Tibial artery (tissue), 4 donors: ENCODE results near the gene TESPA1.
A peak's percentile ranks its signal among the peaks of the same experiment; 100 is the strongest.

Source experiments
- DNase-seq, 2 donors: peaks; one replicate each; pipeline ENCODE4 v3.0.0-alpha.2; 2019
- H3K27ac ChIP-seq, 2 donors: fragments of 200-600 bp; sonication (generic) in 1 of 2; 1 replicate in 1 of 2; 2 replicates in 1 of 2; pipeline ENCODE4 v1.5.1; 2018 to 2019; ENCODE audit warnings: mild to moderate bottlenecking in 1 of 2
- H3K27me3 ChIP-seq, 2 donors: fragments of 200-600 bp; sonication (generic) in 1 of 2; one replicate each; pipeline versions ENCODE4 v1.5.1 to v1.6.0; 2016 to 2019
- H3K36me3 ChIP-seq, 3 donors: fragments of 200-600 bp; sonication (generic) in 2 of 3; one replicate each; pipeline ENCODE4 v1.5.1; 2016 to 2019; ENCODE audit warnings: mild to moderate bottlenecking in 2 of 3
- H3K4me1 ChIP-seq, 4 donors: fragments of 200-600 bp; sonication (generic) in 2 of 4; 1 replicate in 3 of 4; 2 replicates in 1 of 4; pipeline ENCODE4 v1.5.1; 2016 to 2019
- H3K4me3 ChIP-seq, 2 donors: fragments of 200-600 bp; sonication (generic) in 1 of 2; 1 replicate in 1 of 2; 2 replicates in 1 of 2; pipeline ENCODE4 v1.5.1; 2018 to 2019; ENCODE audit warnings: mild to moderate bottlenecking in 2 of 2
- H3K9me3 ChIP-seq, 3 donors: fragments of 200-600 bp; sonication (generic) in 1 of 3; one replicate each; pipeline ENCODE4 v1.5.1; 2016 to 2019
- CTCF ChIP-seq, 2 experiments: fragments of 200-600 bp in 1 of 2; fragments of 450-650 bp in 1 of 2; IDR thresholded peaks; one replicate each; pipeline ENCODE4 v1.5.1; 2017 to 2019; ENCODE audit warnings: antibody characterized with exemption in 2 of 2, mild to moderate bottlenecking in 1 of 2, moderate library complexity in 1 of 2
- intact Hi-C: fragments of 100-400 bp; cut with DNase I; formaldehyde crosslinking; loops from one replicate; pipeline ENCODE4 v1.15.0; 2023; ENCODE audit warnings: low total_unique reads

Gene TESPA1

GRCh38 chr12:54997929-54998522 is 13.5 kb upstream of the TESPA1 start:
- TF ChIP-seq CTCF (IDR thresholded peaks at IDR 0.05) = no peak
- Histone ChIP-seq H3K36me3 (no peaks in the 10 kb centered on the region), H3K27ac (no peak overlapping the region), H3K4me1 (no peaks in the 10 kb centered on the region), H3K9me3 (no peaks in the 10 kb centered on the region), H3K27me3 (peaks cover 0 to 6% of the 10 kb centered on the region in 2 donors), H3K4me3 (no peak overlapping the region)
- DNase-seq = no peak
- intact Hi-C loops = loop anchor here (10.0 kb wide), 1 partner anchor 77 kb away; no protein-coding TSS in a partner anchor

GRCh38 chr12:54996205-54996604 is 11.6 kb upstream of the TESPA1 start:
- no peak overlapping the region for H3K27ac ChIP-seq
- no peak overlapping the region for H3K4me3 ChIP-seq
- no peaks in the 10 kb centered on the region for H3K36me3 ChIP-seq
- H3K27me3 ChIP-seq = peaks cover 0 to 6% of the 10 kb centered on the region in 2 donors
- no peaks in the 10 kb centered on the region for H3K9me3 ChIP-seq
- TF ChIP-seq CTCF (IDR thresholded peaks at IDR 0.05) = no peak
- intact Hi-C loops = loop anchor here (10.0 kb wide), 1 partner anchor 79 kb away; no protein-coding TSS in a partner anchor
- no peak for DNase-seq
- H3K4me1 ChIP-seq = no peaks in the 10 kb centered on the region

GRCh38 chr12:54993181-54993835 is 8.7 kb upstream of the TESPA1 start:
- H3K4me1 ChIP-seq = no peaks in the 10 kb centered on the region
- peak; percentile 85 to 91 for TF ChIP-seq CTCF (IDR thresholded peaks at IDR 0.05)
- H3K9me3 ChIP-seq = no peaks in the 10 kb centered on the region
- H3K27ac ChIP-seq = no peak overlapping the region
- H3K27me3 ChIP-seq = peaks cover 0 to 4% of the 10 kb centered on the region in 2 donors
- no peak overlapping the region for H3K4me3 ChIP-seq
- intact Hi-C loops = loop anchor here (10.0 kb wide), 1 partner anchor 81 kb away; no protein-coding TSS in a partner anchor
- H3K36me3 ChIP-seq = no peaks in the 10 kb centered on the region
- DNase-seq = peak in 1 of 2 donors; percentile 51

GRCh38 chr12:54991991-54992375 is 7.4 kb upstream of the TESPA1 start:
- H3K27me3 ChIP-seq = no peaks in the 10 kb centered on the region
- H3K4me3 ChIP-seq = no peak overlapping the region
- no peaks in the 10 kb centered on the region for H3K4me1 ChIP-seq
- H3K36me3 ChIP-seq = no peaks in the 10 kb centered on the region
- no peak for TF ChIP-seq CTCF (IDR thresholded peaks at IDR 0.05)
- intact Hi-C loops = loop anchor here (10.0 kb wide), 1 partner anchor 83 kb away; no protein-coding TSS in a partner anchor
- no peak for DNase-seq
- no peak overlapping the region for H3K27ac ChIP-seq
- H3K9me3 ChIP-seq = no peaks in the 10 kb centered on the region

GRCh38 chr12:54991161-54991990 is 6.8 kb upstream of the TESPA1 start:
- H3K27me3 ChIP-seq = no peaks in the 10 kb centered on the region
- no peak overlapping the region for H3K4me3 ChIP-seq
- H3K27ac ChIP-seq = no peak overlapping the region
- no peak for DNase-seq
- H3K4me1 ChIP-seq = no peaks in the 10 kb centered on the region
- no peak for TF ChIP-seq CTCF (IDR thresholded peaks at IDR 0.05)
- H3K36me3 ChIP-seq = no peaks in the 10 kb centered on the region
- intact Hi-C loops = loop anchor here (10.0 kb wide), 1 partner anchor 83 kb away; no protein-coding TSS in a partner anchor
- H3K9me3 ChIP-seq = no peaks in the 10 kb centered on the region
